Activated CD4-positive, CD25-positive, alpha-beta regulatory T cell treated with anti-CD3 and anti-CD28 coated beads, Interleukin-2, amount 50 U/mL, for 16 hours (primary cell): Measurements from ENCODE around the gene NCOR1.
"Not testable (repeated sequence)": the region's sequence is repeated elsewhere in the genome, so short reads cannot be mapped to it uniquely, and the experiment has no call there.

ENCODE experiments used
- DNase-seq: peaks from one replicate; pipeline ENCODE4 v3.0.0-alpha.2; 2020; ENCODE audit warnings: low read depth, low spot score

NCOR1 gene

GRCh38 chr17:16150251-16150856 is 65.0 kb downstream of the NCOR1 start:
- DNase-seq, result no peak

DNA sequence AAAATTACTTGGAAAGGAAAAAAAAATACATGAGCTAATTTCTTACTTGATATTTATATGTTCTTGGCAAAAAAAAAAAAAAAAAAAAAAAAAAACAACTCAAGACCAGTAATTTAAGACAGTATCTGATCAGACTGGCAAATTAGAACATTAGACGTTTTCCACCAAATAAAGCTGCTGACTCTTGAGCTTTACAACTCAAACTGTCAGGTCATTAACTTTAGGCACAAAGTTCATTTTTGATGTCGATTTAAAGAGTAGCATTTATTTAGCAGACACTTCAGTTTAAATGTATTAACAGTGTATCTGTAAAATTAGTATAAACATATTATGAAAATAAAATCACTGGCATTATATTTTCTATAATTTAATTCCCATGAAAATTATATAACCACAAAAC is 66.7 kb downstream of the NCOR1 start:
- DNase-seq, result no peak

DNA sequence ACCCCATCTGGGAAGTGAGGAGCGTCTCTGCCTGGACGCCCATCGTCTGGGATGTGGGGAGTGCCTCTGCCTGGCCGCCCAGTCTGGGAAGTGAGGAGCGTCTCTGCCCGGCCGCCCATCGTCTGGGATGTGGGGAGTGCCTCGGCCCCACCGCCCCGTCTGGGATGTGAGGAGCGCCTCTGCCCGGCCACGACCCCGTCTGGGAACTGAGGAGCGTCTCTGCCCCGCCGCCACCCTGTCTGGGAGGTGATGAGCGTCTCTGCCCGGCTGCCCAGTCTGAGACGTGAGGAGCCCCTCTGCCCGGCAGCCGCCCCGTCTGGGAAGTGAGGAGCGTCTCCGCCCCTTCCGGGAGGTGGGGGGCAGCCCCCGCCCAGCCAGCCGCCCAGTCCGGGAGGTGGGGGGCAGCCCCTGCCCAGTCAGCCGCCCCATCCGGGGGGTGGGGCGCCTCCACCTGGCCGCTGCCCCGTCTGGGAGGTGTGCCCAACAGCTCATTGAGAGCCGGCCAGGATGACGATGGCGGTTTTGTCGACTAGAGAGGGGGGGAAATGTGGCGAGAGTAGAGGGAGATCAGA is 69.9 kb downstream of the NCOR1 start:
- not testable (repeated sequence) for DNase-seq

DNA sequence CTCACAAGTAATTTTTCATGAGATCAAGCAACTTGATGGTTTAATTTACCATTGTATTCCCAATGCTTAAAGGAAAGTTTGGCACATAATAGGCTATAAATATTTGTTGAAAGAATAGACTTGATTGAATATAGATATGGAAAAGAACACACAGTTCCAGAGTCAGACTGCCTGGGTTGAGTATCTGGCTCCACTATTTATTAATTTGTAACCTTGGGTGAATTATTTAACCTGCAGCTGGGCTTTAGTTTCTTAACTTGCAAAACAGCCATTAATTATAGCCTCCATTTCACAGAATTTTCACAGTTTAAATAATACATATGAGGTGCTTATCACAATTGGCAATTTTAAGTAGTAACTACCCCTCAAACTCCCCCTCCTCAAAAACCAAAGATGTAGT is 73.6 kb downstream of the NCOR1 start:
- DNase-seq, result no peak

GRCh38 chr17:16140854-16141253 is 74.5 kb downstream of the NCOR1 start:
- no peak for DNase-seq

GRCh38 chr17:16135461-16135860 is 79.9 kb downstream of the NCOR1 start:
- no peak for DNase-seq

GRCh38 chr17:16131593-16131992 is 83.7 kb downstream of the NCOR1 start:
- DNase-seq, result no peak

DNA sequence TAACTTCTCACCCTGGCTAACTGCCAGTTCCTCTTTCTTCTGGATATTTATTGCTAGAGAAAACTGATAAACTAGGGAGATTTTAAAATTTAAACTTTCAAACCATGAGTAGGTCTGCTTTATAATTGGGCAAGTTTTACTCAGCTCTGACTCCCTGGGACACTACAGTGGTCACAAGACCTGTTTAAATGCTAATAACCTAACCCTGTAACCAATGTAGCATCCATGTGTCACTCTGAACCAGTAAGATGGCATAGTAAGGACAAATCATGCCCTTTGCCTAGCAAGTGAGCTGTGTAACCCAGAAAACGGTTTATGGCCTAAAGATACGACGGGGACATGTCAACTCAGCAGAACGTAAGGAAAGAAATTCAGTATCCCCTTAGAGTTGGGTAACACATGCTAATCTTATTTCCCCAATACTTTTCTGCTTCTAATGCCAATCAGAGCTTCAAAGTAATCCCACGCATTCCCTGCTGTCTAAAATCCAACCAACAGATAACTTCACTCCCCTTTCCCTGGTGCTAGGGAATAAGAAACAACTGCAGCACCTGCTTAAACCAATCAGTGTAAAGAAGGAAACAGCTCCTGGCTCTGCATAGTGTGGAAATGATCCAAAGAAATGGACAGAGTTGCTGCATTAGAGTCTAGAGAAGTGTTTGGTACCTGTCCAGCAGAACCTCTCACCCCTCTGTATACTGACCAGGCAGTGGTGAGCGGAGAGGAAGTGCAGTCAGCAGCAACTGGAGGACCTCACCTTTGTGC is 85.7 kb downstream of the NCOR1 start:
- no peak for DNase-seq

DNA sequence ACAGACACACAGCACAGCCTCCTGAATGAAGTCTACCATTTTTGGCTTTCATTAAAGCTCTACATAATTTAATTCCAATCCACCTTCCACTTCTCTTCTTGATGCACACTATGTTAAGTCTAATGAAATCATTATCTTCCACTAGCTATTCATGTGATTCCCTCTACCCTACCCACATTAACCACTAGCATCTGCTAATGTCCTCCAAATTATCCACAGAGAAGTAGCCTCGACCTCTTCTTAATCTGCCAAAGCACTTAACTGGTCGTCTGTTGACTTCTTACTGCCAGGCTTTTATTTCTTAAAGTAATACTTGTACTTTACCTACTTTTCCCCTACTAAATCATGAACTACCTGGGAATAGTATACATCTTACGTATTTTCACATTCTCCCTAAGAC is 91.8 kb downstream of the NCOR1 start:
- DNase-seq, result no peak

- DNase-seq, result no peak
These were observed 92.5 kb downstream of the NCOR1 start for GRCh38 chr17:16122697-16123434.

- DNase-seq, result no peak
These were observed 93.4 kb downstream of the NCOR1 start for GRCh38 chr17:16121915-16122314.

DNA sequence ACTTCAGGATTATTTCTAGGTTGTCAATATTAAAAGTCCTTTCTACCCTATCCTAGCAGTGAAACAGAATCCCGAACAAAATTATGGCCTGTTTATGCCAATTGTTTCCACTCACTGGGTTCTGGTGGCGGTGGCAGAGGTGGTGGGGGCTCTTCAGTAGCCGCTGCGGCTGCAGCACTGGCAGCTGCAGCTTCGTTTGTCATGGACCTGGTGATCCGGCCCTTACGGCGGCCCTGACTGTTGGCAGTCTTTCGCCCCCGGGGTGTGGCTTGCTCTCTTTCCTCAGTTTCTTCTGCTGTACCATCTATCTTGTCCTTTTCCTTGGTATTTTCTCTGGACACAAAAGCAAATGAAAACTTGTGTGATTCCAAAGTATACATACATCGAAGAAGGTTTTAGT is 94.4 kb downstream of the NCOR1 start:
- no peak for DNase-seq

- no peak for DNase-seq
These were observed 98.2 kb downstream of the NCOR1 start for GRCh38 chr17:16117149-16117548.

- DNase-seq, result not testable (repeated sequence)
These were observed 100.1 kb downstream of the NCOR1 start for GRCh38 chr17:16115077-16115698.

DNA sequence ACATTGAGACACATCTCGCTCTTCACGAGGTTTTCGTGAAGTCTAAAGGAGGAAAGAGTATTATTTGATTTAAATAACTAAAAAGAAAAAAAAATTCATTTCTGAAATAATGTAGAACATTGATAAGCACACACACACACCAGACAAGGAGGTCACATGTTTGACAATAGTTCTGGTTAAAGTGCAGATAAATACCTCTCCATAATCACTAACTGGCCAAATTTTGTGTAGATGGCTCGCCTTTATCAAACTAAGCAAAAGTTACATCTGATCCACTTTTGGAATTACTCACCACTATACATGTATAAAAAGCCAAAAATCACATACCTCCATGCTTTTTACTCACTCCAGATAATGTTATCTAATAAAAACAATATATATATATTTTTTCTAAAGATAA is 106.5 kb downstream of the NCOR1 start:
- DNase-seq, result no peak

GRCh38 chr17:16108386-16108785 is 106.9 kb downstream of the NCOR1 start:
- DNase-seq, result no peak

DNA sequence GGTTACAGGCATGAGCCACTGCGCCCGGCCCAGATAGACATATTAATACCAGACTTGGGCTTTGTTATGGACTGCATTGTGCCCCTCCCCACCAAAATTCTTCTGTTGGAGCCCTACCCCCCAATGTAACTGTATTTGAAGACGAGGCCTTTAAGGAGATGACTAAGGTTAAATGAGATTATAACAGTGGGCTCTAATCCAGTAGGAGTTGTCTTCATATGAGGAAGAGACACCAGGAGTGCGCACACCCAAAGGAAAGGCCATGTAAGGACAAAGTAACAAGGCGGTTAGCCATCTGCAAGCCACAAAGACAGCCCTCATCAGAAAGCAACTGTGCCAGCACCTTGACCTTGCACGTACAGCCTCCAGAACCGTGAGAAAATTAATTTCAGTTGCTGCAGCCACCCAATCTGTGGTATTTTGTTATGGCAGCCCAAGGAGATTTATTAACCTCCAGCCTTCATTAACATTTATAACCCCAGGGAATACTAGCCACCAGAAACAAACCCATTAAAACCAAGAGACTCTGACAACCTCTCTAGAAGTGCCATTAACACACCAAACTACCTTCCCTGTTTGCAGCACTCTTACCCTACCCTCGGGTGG is 108.1 kb downstream of the NCOR1 start:
- no peak for DNase-seq

DNA sequence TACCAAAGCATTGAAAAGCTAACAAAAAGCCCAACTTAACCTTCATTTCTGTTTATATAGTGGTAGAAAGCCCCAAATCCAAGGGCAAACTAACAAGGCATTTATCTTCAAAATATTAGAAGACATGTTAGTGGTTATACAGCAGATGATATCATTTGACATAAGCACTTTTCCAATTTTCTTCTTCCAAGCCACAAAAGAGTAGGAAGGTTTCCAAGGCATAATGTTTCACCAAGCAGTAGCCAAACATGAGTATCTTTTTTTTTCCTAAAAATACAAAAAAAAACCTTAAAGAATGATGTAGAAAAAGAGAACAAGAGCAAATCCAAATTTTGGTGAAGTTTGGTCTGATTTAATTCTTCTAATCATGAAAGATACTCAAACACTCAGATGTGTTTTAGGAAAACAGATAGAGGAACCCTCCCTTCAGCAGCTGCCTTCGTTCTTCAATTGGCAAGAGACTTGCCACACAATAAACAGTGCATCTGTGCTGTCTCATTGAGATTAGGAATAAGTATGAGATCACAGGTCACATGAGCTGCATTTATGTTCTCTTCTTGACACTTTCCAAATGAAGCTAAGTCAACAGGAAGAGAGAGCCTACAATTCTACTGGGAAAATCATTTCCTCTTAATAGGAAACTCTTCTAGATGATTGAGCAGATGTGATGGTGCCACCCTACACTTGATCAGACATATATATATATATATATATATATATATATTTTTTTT is 109.0 kb downstream of the NCOR1 start:
- DNase-seq, result no peak

- DNase-seq, result no peak
These were observed 111.1 kb downstream of the NCOR1 start for GRCh38 chr17:16104189-16104588.

- no peak for DNase-seq
These were observed 113.9 kb downstream of the NCOR1 start for GRCh38 chr17:16101440-16101839.
